HG02870 (cell line): ENCODE measurements around the gene FSD1L.
A peak's percentile ranks its signal among the peaks of the same experiment; 100 is the strongest.
"Not testable (repeated sequence)": the region's sequence is repeated elsewhere in the genome, so short reads cannot be mapped to it uniquely, and the experiment has no call there.

Experiments used
- ATAC-seq: cut with Tn5 transposase; IDR thresholded peaks from one replicate; pipeline ENCODE4 v1.9.1; 2021; ENCODE audit warnings: mild to moderate bottlenecking, moderate library complexity; ENCODE audit not compliant: unreplicated experiment

The FSD1L gene

GRCh38 chr9:105479846-105480245 lies 32.0 kb downstream of the FSD1L start:
- no peak for ATAC-seq

- peak; percentile 73 for ATAC-seq
Measured at GRCh38 chr9:105483618-105484017, 35.8 kb downstream of the FSD1L start.

GRCh38 chr9:105484226-105484625 lies 36.4 kb downstream of the FSD1L start:
- ATAC-seq = no peak

GRCh38 chr9:105485131-105485530 lies 37.3 kb downstream of the FSD1L start:
- no peak for ATAC-seq

- no peak for ATAC-seq
Measured at GRCh38 chr9:105496826-105497225, 49.0 kb downstream of the FSD1L start.

- ATAC-seq = no peak
Measured at GRCh38 chr9:105497704-105498103, 49.9 kb downstream of the FSD1L start.

- peak; percentile 80 for ATAC-seq
Measured at GRCh38 chr9:105500108-105500766, 52.4 kb downstream of the FSD1L start.

GRCh38 chr9:105501414-105501813 lies 53.6 kb downstream of the FSD1L start:
- no peak for ATAC-seq

GRCh38 chr9:105502276-105502675 lies 54.4 kb downstream of the FSD1L start:
- ATAC-seq = no peak

- ATAC-seq = peak; percentile 32
Measured at GRCh38 chr9:105503881-105504280, 56.0 kb downstream of the FSD1L start.

- no peak for ATAC-seq
Measured at GRCh38 chr9:105507096-105507790, 59.4 kb downstream of the FSD1L start.

- no peak for ATAC-seq
Measured at GRCh38 chr9:105508530-105508929, 60.7 kb downstream of the FSD1L start.

GRCh38 chr9:105510024-105510423 lies 62.2 kb downstream of the FSD1L start:
- peak; percentile 84 for ATAC-seq

- no peak for ATAC-seq
Measured at GRCh38 chr9:105511446-105511845, 63.6 kb downstream of the FSD1L start.

- no peak for ATAC-seq
Measured at GRCh38 chr9:105515811-105516413, 68.1 kb downstream of the FSD1L start.

- ATAC-seq = not testable (repeated sequence)
Measured at GRCh38 chr9:105519710-105520369, 72.0 kb downstream of the FSD1L start.

GRCh38 chr9:105520992-105521391 lies 73.2 kb downstream of the FSD1L start:
- ATAC-seq = not testable (repeated sequence)

- ATAC-seq = peak; percentile 98
Measured at GRCh38 chr9:105522618-105523385, 75.0 kb downstream of the FSD1L start.

- ATAC-seq = no peak
Measured at GRCh38 chr9:105531530-105531929, 83.7 kb downstream of the FSD1L start.

- ATAC-seq = peak; percentile 83
Measured at GRCh38 chr9:105535920-105536668, 88.3 kb downstream of the FSD1L start.
